ENCODE results near the gene SELENOO.

Gene SELENOO

DNA sequence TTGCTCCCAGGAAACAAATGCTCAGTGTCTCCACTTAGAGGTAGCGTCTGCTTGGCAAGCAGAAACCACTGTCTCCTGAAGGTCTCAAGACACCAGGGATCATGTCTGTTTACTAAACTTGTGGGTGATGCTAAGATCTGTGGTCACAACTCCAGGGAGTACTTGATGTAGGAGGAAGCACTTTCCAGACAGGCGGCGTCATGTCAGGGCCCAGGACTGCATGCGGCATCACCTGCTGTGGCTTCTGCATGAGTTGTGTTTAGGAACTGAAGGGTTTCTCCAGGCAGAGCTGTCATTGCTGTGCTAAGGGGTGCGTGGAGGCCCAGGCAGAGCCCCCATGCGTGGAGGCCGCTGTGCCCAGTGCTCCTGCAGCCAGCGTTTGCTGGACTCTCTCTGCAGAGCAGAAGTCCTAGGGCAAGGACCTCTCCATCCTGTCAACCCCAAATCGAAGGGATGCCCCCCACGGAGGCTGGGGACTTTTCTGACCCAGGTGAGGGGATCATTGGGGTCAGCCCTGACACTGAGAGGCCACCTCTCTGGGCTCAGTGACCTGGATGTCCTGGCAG is 38.3 kb upstream of the SELENOO start:
- H3K4ac ChIP-seq (ENCODE audit: low read length), result no peak overlapping the region
- H2BK120ac ChIP-seq (ENCODE audit: low read depth, low read length), result peak overlapping the region; percentile 31
- H3K14ac ChIP-seq (ENCODE audit: low read length), result peak overlapping the region; percentile 47
- H2BK5ac ChIP-seq (ENCODE audit: low read length), result peak overlapping the region; percentile 53
- no peak for DNase-seq (ENCODE audit: low spot score)
- peak overlapping the region; percentile 57 for H3K18ac ChIP-seq (ENCODE audit: low read length)
- H3K9ac ChIP-seq (ENCODE audit: low read depth, low read length, poor library complexity), result peak overlapping the region; percentile 30
- no peak overlapping the region for H4K8ac ChIP-seq (ENCODE audit: low read depth, low read length)
- WGBS, 2 donors (ENCODE audit: extremely low coverage in 2 of 2, insufficient read length in 2 of 2, insufficient replicate concordance in 1 of 2), result no CpG with 5 or more reads among the region's 10 CpGs
- peak overlapping the region; percentile 81 for H2AK5ac ChIP-seq (ENCODE audit: low read depth, low read length)
- H3K36me3 ChIP-seq (replicated peaks in 1 of 2; ENCODE audit: control insufficient read depth in 2 of 2, insufficient read depth in 2 of 2, low read length in 2 of 2), result no peaks in the 10 kb centered on the region
- H3K4me3 ChIP-seq (ENCODE audit: low read length in 2 of 2), result no peak overlapping the region
- peaks cover 0 to 29% (median 0%) of the 10 kb centered on the region in 3 experiments for H3K27me3 ChIP-seq (ENCODE audit: control insufficient read depth in 3 of 3, insufficient read depth in 3 of 3, low read depth in 1 of 3, low read length in 3 of 3)
- H2AFZ ChIP-seq (ENCODE audit: low read length), result no peak overlapping the region
- peak overlapping the region; percentile 25 for H3K23ac ChIP-seq (ENCODE audit: low read depth, low read length, poor library complexity)
- H3K79me1 ChIP-seq (ENCODE audit: low read depth, low read length), result no peaks in the 10 kb centered on the region
- peaks cover 0 to 1% of the 10 kb centered on the region in 2 donors for H3K9me3 ChIP-seq (replicated peaks in 1 of 2; ENCODE audit: control insufficient read depth in 2 of 2, insufficient read depth in 1 of 2, low read depth in 1 of 2, low read length in 2 of 2)
- H3K27ac ChIP-seq (replicated peaks; ENCODE audit: low read length), result no peak overlapping the region
- H3K4me2 ChIP-seq (ENCODE audit: insufficient read depth, low read length, poor library complexity, severe bottlenecking), result no peak overlapping the region
- H2BK15ac ChIP-seq (ENCODE audit: low read length), result peak overlapping the region; percentile 75
- H4K91ac ChIP-seq (ENCODE audit: low read depth, low read length, poor library complexity), result no peak overlapping the region
- no peak overlapping the region for H2BK12ac ChIP-seq (ENCODE audit: low read length)
- H3K4me1 ChIP-seq (ENCODE audit: control insufficient read depth in 2 of 2, insufficient read depth in 1 of 2, low read depth in 1 of 2, low read length in 2 of 2), result peaks cover 0 to 2% of the 10 kb centered on the region in 2 donors

DNA sequence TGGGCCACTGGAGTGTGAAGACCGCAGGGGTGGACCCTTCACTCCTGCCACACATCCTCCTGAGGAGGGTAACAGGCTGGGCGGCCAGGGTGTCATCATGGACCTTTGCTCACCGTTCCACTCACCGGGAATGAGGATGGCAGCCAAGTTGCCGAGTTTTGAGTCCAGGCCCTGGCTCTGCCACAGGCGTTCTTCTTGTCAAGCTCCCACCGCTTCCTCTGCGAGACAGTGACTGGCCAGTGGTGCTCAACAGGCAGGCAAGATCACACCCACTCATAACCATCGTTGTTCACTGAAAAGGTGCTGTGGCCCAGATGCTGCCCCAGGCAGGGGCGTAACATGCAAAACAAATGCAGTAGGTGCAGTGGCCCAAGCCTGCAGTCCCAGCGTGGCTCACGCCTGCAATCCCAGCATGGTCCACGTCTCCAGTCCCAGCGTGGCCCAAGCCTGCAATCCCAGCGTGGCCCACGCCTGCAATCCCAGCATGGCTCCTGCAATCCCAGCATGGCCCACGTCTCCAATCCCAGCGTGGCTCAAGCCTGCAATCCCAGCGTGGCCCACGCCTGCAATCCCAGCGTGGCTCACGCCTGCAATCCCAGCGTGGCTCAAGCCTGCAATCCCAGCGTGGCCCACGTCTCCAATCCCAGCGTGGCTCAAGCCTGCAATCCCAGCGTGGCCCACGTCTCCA is 35.2 kb upstream of the SELENOO start:
- no peak overlapping the region for H2BK15ac ChIP-seq (ENCODE audit: low read length)
- H3K14ac ChIP-seq (ENCODE audit: low read length), result no peak overlapping the region
- H3K18ac ChIP-seq (ENCODE audit: low read length), result no peak overlapping the region
- H3K9me3 ChIP-seq (replicated peaks in 1 of 2; ENCODE audit: control insufficient read depth in 2 of 2, insufficient read depth in 1 of 2, low read depth in 1 of 2, low read length in 2 of 2), result peaks cover 0 to 1% of the 10 kb centered on the region in 2 donors
- peaks cover 0 to 37% (median 15%) of the 10 kb centered on the region in 3 experiments for H3K27me3 ChIP-seq (ENCODE audit: control insufficient read depth in 3 of 3, insufficient read depth in 3 of 3, low read depth in 1 of 3, low read length in 3 of 3)
- H4K8ac ChIP-seq (ENCODE audit: low read depth, low read length), result no peak overlapping the region
- no peaks in the 10 kb centered on the region for H3K79me1 ChIP-seq (ENCODE audit: low read depth, low read length)
- peak overlapping the region; percentile 66 for H2BK5ac ChIP-seq (ENCODE audit: low read length)
- peak overlapping the region; percentile 89 for H3K23ac ChIP-seq (ENCODE audit: low read depth, low read length, poor library complexity)
- H3K4ac ChIP-seq (ENCODE audit: low read length), result no peak overlapping the region
- H2AK5ac ChIP-seq (ENCODE audit: low read depth, low read length), result peak overlapping the region; percentile 52
- H3K4me1 ChIP-seq (ENCODE audit: control insufficient read depth in 2 of 2, insufficient read depth in 1 of 2, low read depth in 1 of 2, low read length in 2 of 2), result no peaks in the 10 kb centered on the region
- WGBS, 2 donors (ENCODE audit: extremely low coverage in 2 of 2, insufficient read length in 2 of 2, insufficient replicate concordance in 1 of 2), result no CpG with 5 or more reads among the region's 28 CpGs
- H3K4me3 ChIP-seq (ENCODE audit: low read length in 2 of 2), result no peak overlapping the region
- H4K91ac ChIP-seq (ENCODE audit: low read depth, low read length, poor library complexity), result no peak overlapping the region
- no peak overlapping the region for H2BK12ac ChIP-seq (ENCODE audit: low read length)
- DNase-seq (ENCODE audit: low spot score), result no peak
- no peak overlapping the region for H3K27ac ChIP-seq (replicated peaks; ENCODE audit: low read length)
- no peak overlapping the region for H3K4me2 ChIP-seq (ENCODE audit: insufficient read depth, low read length, poor library complexity, severe bottlenecking)
- H3K9ac ChIP-seq (ENCODE audit: low read depth, low read length, poor library complexity), result no peak overlapping the region
- no peaks in the 10 kb centered on the region for H3K36me3 ChIP-seq (replicated peaks in 1 of 2; ENCODE audit: control insufficient read depth in 2 of 2, insufficient read depth in 2 of 2, low read length in 2 of 2)
- no peak overlapping the region for H2AFZ ChIP-seq (ENCODE audit: low read length)
- H2BK120ac ChIP-seq (ENCODE audit: low read depth, low read length), result no peak overlapping the region

DNA sequence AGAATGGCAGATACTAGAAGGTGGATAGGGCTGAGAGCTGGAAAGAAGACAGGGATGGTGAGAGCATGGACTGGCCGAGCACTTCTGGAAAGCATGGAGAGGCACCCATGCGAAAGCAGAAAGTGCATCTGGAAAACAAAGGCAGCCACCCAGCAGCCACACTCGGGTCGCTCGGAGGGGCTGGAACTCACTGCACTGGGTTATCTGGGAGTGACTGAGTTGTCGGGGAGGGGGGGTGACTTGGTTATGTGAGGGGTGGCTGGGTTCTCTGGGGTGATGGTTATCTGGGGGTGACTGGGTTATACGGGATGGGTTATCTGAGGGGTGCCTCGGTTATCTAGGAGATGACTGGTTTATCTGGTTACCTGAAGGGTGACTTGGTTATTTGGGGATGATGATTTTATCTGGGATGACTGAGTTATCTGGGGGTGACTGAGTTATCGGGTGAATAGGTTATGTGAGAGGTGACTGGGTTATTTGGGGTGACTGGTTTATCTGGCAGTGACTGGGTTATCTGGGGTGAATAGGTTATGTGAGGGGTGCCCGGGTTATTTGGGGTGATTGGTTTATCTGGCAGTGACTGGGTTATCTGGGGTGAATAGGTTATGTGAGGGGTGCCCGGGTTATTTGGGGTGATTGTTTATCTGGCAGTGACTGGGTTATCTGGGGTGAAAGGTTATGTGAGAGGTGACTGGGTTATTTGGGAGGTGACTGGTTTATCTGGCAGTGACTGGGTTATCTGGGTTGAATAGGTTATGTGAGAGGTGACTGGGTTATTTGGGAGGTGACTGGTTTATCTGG is 32.9 kb upstream of the SELENOO start:
- Histone ChIP-seq H3K27me3 (ENCODE audit: control insufficient read depth in 3 of 3, insufficient read depth in 3 of 3, low read depth in 1 of 3, low read length in 3 of 3) (peaks cover 0 to 38% (median 27%) of the 10 kb centered on the region in 3 experiments), H3K4me1 (ENCODE audit: control insufficient read depth in 2 of 2, insufficient read depth in 1 of 2, low read depth in 1 of 2, low read length in 2 of 2) (peaks cover 0 to 2% of the 10 kb centered on the region in 2 donors), H4K8ac (ENCODE audit: low read depth, low read length) (no peak overlapping the region), H2BK12ac (ENCODE audit: low read length) (no peak overlapping the region), H3K27ac (replicated peaks; ENCODE audit: low read length) (no peak overlapping the region), H2AK5ac (ENCODE audit: low read depth, low read length) (no peak overlapping the region), H3K23ac (ENCODE audit: low read depth, low read length, poor library complexity) (no peak overlapping the region), H3K4me2 (ENCODE audit: insufficient read depth, low read length, poor library complexity, severe bottlenecking) (no peak overlapping the region), H2BK120ac (ENCODE audit: low read depth, low read length) (no peak overlapping the region), H3K4me3 (ENCODE audit: low read length in 2 of 2) (no peak overlapping the region), H3K18ac (ENCODE audit: low read length) (no peak overlapping the region), H3K79me1 (ENCODE audit: low read depth, low read length) (no peaks in the 10 kb centered on the region), H2AFZ (ENCODE audit: low read length) (no peak overlapping the region), H2BK5ac (ENCODE audit: low read length) (no peak overlapping the region), H3K36me3 (replicated peaks in 1 of 2; ENCODE audit: control insufficient read depth in 2 of 2, insufficient read depth in 2 of 2, low read length in 2 of 2) (no peaks in the 10 kb centered on the region), H3K9ac (ENCODE audit: low read depth, low read length, poor library complexity) (no peak overlapping the region), H3K9me3 (replicated peaks in 1 of 2; ENCODE audit: control insufficient read depth in 2 of 2, insufficient read depth in 1 of 2, low read depth in 1 of 2, low read length in 2 of 2) (peaks cover 0 to 1% of the 10 kb centered on the region in 2 donors), H3K4ac (ENCODE audit: low read length) (no peak overlapping the region), H2BK15ac (ENCODE audit: low read length) (no peak overlapping the region), H4K91ac (ENCODE audit: low read depth, low read length, poor library complexity) (no peak overlapping the region), H3K14ac (ENCODE audit: low read length) (no peak overlapping the region)
- no CpG with 5 or more reads among the region's 11 CpGs for WGBS, 2 donors (ENCODE audit: extremely low coverage in 2 of 2, insufficient read length in 2 of 2, insufficient replicate concordance in 1 of 2)
- no peak for DNase-seq (ENCODE audit: low spot score)

Measured in neuronal stem cell (in vitro differentiated cells).